Measurements from ENCODE around the gene DEFB114.

Gene DEFB114

DNA sequence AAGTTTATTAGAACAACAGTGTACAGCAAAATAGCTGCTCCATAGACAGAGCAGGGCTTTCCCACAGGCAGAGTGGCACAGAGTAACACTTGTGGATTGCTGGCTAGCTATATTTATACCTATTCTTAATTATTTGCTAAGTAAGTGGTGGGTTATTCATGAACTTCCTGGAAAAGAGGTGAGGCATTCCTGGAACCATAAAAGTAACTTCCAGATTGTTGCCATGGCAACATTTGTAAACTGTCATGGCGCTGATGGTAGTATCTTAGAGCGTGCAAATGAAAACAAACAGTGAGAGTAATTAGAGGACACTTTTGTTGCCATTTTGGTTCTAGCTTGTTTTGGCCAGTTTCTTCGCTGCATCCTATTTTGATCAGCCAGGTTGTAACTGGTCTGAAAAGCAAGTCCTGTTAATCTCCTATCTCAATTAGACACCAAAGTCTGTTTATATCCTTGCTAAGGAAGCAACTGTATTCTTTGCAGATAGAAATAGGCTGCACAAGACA lies 23.9 kb downstream of the DEFB114 start:
- DNase-seq (ENCODE audit: low read depth): no peak
- H3K4me3 ChIP-seq (ENCODE audit: low read depth, low read length): no peak overlapping the region

DNA sequence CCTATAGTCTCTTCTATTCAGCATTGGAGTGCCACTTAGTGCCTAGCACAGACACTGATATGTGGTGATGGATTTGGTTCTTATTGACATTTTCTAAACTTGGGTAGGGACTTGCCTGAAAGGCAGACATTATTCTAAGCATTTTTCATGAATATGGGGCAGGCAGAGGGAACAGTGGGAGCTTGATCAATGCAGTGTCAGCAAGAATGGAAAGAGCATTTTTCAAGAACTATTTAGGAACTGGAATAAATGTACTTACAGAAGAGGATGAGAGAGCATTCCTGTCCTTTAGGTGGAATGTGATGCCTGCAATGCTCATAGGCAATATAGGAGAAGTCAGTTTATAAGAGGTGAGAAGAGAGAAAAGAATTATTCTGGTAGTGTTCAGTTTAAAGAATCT lies 26.2 kb downstream of the DEFB114 start:
- TF ChIP-seq, protein P1, sequence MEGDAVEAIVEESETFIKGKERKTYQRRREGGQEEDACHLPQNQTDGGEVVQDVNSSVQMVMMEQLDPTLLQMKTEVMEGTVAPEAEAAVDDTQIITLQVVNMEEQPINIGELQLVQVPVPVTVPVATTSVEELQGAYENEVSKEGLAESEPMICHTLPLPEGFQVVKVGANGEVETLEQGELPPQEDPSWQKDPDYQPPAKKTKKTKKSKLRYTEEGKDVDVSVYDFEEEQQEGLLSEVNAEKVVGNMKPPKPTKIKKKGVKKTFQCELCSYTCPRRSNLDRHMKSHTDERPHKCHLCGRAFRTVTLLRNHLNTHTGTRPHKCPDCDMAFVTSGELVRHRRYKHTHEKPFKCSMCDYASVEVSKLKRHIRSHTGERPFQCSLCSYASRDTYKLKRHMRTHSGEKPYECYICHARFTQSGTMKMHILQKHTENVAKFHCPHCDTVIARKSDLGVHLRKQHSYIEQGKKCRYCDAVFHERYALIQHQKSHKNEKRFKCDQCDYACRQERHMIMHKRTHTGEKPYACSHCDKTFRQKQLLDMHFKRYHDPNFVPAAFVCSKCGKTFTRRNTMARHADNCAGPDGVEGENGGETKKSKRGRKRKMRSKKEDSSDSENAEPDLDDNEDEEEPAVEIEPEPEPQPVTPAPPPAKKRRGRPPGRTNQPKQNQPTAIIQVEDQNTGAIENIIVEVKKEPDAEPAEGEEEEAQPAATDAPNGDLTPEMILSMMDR (IDR thresholded peaks at IDR 0.05; ENCODE audit: insufficient read depth, low read depth, low read length, missing control alignments): no peak
- no peak overlapping the region for H3K4me3 ChIP-seq (ENCODE audit: low read depth, low read length)
- no peak for DNase-seq (ENCODE audit: low read depth)

More for the DNA sequence above, 23.9 kb downstream of the DEFB114 start:
- TF ChIP-seq, protein P1 (IDR thresholded peaks at IDR 0.05; ENCODE audit: insufficient read depth, low read depth, low read length, missing control alignments): no peak

DNA sequence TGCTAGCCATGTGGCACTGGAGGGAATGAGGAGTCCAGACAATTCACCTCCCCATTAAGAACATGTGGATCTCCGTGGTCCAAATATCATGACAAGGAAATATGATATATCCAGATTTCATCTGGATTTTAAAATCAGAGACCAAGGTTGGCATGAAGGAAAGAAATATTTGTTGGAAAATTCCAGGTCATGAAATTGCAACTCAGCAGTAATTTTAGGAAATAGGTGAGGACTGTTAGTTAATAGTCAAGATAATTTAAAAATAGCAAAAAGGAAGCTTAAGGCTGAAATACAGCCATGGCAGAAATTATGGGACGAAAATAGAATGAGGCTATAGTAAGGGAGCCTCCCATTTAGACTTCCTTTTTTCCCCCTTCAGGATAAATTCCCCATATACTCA lies 26.9 kb downstream of the DEFB114 start:
- H3K4me3 ChIP-seq (ENCODE audit: low read depth, low read length): no peak overlapping the region
- DNase-seq (ENCODE audit: low read depth): no peak
- TF ChIP-seq, protein P1 (IDR thresholded peaks at IDR 0.05; ENCODE audit: insufficient read depth, low read depth, low read length, missing control alignments): no peak

DNA sequence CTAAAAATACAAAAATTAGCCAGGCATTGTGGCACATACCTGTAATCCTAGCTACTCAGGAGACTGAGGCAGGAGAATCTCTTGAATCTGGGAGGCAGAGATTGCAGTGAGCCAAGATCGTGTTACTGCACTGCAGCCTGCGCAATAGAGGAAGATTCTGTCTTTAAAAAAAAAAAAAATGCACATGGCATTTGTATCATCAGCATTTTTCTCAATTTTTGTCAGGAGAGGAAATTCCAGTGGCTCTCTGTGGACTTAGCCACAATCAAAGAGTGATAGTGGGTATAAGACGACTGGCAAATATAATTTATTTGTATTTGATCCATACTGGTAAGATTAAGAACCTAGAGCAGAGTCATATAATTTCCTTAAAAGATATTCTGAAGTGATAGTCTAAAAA lies 28.6 kb downstream of the DEFB114 start:
- no peak for DNase-seq (ENCODE audit: low read depth)
- no peak overlapping the region for H3K4me3 ChIP-seq (ENCODE audit: low read depth, low read length)
- TF ChIP-seq, protein P1 (IDR thresholded peaks at IDR 0.05; ENCODE audit: insufficient read depth, low read depth, low read length, missing control alignments): no peak

DNA sequence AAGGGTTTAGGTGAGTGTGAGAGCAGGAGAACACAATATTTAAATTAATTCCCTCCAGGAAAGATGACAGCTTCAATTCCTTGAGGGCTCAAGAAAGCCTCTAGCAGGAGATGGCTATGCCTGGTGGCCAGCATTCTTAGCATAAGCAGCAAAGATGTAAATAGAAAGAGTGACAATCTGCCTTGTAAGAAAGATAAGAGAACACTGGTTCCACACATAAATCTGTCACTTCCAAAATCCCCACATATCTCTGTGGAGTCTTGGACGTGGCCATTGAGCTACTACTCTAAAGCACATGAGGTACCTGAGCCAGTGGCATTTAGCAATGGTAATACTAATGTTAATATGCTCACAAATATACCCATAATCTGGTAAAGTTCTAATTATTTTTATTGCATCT lies 29.2 kb downstream of the DEFB114 start:
- TF ChIP-seq, protein P1 (IDR thresholded peaks at IDR 0.05; ENCODE audit: insufficient read depth, low read depth, low read length, missing control alignments): no peak
- DNase-seq (ENCODE audit: low read depth): no peak
- H3K4me3 ChIP-seq (ENCODE audit: low read depth, low read length): no peak overlapping the region

DNA sequence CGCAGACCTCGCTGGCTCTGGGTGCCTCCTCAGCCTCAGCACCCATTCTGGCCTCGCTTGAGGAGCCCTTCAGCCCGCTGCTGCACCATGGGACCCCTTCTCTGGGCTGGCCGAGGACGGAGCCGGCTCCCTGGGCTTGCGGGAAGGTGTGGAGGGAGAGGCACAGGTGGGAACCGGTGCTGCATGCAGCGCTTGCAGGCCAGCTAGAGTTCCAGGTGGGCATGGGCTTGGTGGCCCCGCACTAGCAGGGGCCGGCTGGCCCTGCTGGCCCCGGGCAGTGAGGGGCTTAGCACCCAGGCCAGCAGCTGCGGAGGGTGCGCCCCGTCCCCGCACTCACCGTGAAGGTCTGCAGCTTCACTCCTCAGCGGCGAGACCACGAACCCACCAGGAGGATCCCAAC lies 30.4 kb downstream of the DEFB114 start:
- H3K4me3 ChIP-seq (ENCODE audit: low read depth, low read length): no peak overlapping the region
- TF ChIP-seq, protein P1 (IDR thresholded peaks at IDR 0.05; ENCODE audit: insufficient read depth, low read depth, low read length, missing control alignments): no peak
- no peak for DNase-seq (ENCODE audit: low read depth)

DNA sequence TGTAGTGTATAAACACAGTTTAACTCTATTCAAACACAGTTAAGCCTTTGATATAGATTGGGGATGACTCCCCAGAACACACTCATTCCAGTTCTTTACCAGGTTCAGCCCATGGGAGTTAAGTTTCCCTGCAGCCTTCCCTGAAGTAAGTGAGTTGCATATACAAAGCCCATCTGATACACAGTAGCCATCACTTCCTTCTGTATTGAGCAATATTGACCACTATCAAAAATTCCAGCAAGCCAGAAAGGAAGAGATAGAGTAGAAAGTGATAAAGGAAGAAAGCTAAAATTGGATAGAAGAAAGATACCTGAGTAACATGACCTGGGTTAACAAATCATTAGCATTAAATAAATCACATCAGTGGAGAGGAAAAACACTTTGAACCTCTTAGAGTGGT lies 34.6 kb downstream of the DEFB114 start:
- TF ChIP-seq, protein P1 (IDR thresholded peaks at IDR 0.05; ENCODE audit: insufficient read depth, low read depth, low read length, missing control alignments): no peak
- no peak overlapping the region for H3K4me3 ChIP-seq (ENCODE audit: low read depth, low read length)
- no peak for DNase-seq (ENCODE audit: low read depth)

Measured in GM12865 (cell line).